Lower leg skin (tissue), 3 donors: Measurements from ENCODE around the gene C16orf86.

Experiments
- POLR2A ChIP-seq, 2 donors: fragments of 450-650 bp; IDR thresholded peaks; one replicate each; pipeline ENCODE4 v1.6.1; 2016 to 2017; ENCODE audit warnings: antibody characterized with exemption in 2 of 2, mild to moderate bottlenecking in 1 of 2, moderate library complexity in 1 of 2
- TF ChIP-seq, protein P1 (sequence below), 3 donors: fragments of 450-650 bp; IDR thresholded peaks; one replicate each; pipeline ENCODE4 v1.5.1; 2016; ENCODE audit warnings: antibody characterized with exemption in 3 of 3, mild to moderate bottlenecking in 3 of 3, moderate library complexity in 2 of 3

DNA sequence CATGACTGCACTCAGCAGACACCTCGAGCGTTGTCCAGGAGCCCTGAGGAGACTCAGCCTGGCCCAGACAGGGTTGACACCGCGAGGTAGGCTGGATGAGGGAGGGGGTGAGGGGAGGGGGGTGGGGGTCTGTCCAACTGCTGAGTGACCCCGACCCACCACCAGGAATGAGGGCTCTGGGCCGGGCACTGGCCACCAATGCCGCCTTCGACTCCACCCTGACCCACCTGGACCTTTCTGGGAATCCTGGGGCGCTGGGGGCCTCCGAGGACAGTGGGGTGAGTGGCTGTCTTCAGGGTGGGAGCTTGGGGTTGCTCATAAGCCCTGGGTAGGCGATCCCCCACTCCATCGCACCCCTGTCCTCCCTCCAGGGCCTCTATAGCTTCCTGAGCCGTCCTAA is 18.9 kb upstream of the C16orf86 start:
- TF ChIP-seq POLR2A (IDR thresholded peaks at IDR 0.05) = no peak
- TF ChIP-seq, protein P1, sequence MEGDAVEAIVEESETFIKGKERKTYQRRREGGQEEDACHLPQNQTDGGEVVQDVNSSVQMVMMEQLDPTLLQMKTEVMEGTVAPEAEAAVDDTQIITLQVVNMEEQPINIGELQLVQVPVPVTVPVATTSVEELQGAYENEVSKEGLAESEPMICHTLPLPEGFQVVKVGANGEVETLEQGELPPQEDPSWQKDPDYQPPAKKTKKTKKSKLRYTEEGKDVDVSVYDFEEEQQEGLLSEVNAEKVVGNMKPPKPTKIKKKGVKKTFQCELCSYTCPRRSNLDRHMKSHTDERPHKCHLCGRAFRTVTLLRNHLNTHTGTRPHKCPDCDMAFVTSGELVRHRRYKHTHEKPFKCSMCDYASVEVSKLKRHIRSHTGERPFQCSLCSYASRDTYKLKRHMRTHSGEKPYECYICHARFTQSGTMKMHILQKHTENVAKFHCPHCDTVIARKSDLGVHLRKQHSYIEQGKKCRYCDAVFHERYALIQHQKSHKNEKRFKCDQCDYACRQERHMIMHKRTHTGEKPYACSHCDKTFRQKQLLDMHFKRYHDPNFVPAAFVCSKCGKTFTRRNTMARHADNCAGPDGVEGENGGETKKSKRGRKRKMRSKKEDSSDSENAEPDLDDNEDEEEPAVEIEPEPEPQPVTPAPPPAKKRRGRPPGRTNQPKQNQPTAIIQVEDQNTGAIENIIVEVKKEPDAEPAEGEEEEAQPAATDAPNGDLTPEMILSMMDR (IDR thresholded peaks at IDR 0.05) = no peak
